Medulla oblongata (tissue), 1 donor: Measurements from ENCODE around the gene RGS3.

Experiments used
- DNase-seq: peaks from one replicate; pipeline ENCODE4 v3.0.0-alpha.2; 2015; ENCODE audit errors: extremely low spot score

Gene RGS3

DNA sequence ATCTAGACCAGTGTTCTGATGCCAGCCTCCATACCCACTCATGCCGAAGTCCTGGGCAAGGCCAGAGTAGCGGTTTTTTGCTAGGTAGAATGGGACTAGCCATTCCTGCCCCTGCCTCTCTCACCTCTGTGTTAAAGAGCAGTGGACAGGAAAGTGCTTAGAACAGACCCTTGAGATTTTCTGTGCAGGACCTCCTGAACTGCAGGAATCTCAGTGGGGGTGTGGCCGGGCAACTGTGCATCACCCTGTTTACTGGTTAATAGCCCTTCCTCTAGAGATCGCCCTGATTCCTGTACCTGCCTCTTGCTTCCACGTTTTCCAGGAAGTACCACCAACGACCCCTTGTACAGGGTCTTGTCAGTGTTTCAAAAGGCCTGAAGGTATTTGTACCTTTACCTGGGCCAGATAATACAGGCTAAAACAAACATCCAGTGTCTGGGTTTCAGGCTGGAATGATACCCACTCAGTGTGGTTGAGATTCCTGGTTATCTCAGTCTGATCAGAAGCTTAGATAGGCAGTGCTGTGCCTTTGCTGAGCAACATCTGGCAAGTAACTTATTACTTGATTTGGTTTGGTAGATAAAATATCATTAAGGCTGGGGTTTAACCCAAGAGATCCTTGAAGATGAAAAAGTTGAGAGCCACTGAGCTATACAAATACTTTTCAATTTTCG lies 65.9 kb downstream of the RGS3 start:
- DNase-seq, result no peak

DNA sequence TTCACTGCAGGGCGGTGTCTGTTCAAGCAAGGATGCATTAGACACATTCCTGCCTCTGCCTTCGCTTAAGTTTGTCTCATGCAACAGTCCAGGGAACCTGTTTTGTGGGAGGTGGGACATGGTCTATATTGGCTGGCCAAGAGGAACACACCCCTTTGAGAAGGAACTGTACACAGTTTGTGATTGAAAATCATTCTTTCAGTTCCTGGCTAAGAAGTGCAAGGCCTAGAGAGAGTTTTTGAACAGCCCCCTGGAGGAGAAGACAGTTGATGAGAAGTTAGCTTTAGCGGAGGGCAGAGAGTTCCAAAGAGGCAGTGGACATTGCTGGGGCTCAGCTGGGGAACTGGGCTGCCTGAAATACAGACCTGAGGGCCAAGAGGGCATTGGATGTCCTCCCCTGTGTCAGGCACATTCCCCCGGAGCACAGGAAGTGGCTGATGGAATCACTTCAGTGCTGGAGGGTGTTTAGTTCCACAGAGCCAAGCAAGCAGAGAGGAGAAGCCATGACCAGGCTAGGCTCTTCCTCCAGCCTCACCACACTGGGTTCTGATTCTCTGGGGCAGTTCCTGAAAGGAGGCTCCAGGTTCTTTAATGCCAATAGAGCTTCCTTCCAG lies 66.6 kb downstream of the RGS3 start:
- no peak for DNase-seq

DNA sequence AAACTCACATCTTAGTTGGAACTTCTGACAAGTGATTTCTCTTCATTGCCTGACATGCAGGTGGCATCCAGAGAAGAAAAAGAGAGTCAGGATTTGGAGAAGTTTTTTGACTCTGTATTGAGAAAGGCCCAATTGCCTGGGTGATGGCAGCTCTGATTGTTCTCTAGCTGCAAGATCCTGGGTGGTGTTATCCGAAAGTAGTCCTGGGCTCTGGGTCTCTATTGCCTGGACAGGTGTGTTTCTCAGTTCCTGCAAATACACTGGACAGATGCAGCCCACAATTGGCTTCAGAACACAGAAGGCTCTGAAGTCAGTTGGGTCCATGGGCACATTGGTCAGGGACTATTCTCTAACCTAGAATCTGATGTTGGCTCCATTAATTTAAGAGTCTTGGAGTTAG lies 67.4 kb downstream of the RGS3 start:
- DNase-seq, result no peak

DNA sequence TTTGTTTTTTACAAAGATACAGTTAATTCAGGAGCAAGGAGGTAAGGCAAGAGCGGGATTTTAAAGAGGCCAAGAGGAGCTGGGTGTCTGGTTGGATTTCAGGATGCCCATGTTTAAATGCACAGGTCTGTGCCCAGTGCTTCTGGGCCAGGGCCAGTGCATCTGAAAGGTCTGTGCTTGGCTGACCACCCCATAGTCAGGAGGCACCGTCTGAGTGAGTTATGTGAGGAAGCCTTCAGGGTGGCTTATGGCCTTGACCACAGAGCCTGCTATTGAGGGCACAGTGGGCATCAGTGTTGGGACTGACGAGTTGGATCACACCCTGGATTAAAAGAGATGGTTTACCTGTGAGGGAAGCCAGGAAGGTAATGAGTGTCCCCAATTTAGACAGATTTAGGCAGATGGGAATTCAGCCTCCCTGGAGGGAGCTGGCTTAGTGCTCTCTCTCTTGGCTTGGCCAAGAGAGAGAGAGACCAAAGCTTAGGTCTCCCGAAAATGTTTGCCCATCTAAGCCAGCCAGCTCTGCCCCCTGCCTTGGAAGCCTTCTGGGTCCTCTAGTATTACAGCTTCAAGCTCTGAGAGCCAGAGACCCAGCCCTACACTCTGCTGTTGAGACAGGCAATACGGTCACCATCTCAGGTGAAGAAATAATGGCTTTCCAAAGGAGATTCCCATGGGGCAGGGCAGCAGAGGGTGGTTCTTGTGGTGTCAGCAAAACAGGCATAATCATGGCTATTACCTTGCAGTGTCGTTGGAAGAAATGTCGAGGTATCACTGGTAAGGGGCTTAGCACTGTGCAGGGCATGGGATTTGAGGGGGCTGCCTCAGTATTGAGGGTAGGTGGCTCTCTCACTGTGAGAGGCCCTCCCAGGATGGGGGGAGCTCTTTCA lies 68.6 kb downstream of the RGS3 start:
- DNase-seq, result no peak

DNA sequence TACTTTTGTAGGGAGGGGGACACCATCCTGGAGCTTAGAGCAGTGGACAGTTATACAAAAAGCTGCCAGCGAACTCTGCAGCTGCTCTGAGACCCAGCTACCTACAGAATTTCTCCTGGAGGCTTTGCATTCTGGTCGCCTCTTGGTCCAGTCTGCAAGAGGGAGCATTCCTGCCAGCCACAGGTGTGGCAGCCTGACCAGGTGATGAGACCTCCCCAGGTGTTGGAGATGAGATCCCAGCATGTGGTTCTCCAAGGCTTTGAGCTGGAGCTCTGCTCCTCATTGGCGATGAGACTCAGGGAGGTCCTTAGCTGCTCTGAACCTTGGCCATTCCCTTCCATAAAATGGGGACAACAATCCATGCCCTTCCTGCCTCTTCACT lies 69.3 kb downstream of the RGS3 start:
- DNase-seq, result no peak

DNA sequence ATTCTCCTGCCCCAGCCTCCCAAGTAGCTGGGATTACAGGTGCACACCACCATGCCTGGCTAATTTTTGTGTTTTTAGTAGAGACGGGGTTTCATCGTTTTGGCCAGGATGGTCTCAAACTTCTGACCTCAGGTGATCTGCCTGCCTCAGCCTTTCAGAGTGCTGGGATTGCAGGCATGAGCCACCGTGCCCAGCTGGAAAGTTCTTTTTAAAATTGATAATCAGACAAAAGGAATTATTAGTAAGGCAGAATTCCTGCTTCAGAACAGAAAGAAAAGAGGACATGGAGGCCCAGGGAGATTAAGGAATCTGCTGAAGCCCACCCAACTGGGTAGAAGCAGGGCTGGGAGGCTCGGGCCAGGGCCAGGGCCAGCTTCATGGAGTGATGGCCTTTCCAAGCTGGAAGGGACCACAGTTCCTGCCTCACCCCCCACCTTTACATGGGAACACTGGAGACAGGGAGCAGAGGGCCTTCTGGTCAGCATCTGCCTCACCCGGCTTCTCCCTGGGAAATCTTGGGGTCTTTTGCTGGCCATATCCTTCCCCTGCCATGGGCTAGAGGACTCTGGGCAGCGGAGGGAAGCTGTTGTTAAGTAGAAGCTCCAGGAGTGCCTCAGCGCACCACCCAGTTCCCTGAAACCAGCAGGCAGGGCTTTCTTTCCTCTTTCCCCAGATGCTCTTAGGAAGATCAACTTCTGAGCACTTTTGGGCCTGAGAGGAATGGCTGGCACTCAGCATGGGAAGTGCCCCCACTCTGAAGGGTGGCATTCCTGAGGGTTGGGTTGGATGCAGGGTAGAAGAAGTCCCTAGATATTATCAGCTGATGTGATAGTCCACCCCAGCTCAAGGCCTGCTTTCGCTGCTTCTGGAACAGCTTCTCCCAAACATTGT lies 70.1 kb downstream of the RGS3 start:
- DNase-seq, result no peak

DNA sequence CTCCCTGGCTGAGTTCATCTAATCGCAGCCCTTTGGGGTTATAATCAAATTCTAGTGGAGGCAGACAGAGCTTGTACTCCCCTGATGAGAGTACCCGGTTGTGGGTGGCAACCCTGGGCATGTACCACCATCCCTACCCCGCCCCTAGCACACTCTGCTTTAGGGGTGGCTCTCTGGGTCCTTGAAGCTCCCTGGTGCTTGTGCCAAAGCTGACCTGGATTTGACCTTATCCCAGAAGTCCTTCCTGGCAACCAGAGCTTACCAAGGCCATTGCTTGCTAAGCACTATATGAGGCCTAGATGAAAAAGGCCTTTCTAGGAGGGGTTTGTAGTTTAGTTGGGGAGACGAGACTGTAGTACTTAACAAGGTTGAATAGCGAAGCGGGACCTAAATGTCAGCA lies 72.2 kb downstream of the RGS3 start:
- DNase-seq, result no peak

DNA sequence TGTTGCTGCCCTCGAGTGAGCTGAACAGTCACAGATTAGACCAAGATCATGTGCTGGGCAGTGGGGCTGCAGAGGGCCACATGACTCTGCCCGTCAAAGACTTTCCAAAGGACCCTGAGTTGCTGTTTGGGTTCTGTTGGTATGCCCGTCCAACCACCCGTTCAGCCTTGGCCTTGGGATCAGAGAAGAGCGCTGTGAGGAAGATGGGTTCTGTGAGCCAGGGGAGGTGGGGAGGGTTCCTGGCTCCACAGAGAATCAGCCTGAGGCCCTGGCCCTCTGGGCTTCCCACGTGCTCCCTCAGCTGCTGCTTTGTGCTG lies 72.6 kb downstream of the RGS3 start:
- no peak for DNase-seq

DNA sequence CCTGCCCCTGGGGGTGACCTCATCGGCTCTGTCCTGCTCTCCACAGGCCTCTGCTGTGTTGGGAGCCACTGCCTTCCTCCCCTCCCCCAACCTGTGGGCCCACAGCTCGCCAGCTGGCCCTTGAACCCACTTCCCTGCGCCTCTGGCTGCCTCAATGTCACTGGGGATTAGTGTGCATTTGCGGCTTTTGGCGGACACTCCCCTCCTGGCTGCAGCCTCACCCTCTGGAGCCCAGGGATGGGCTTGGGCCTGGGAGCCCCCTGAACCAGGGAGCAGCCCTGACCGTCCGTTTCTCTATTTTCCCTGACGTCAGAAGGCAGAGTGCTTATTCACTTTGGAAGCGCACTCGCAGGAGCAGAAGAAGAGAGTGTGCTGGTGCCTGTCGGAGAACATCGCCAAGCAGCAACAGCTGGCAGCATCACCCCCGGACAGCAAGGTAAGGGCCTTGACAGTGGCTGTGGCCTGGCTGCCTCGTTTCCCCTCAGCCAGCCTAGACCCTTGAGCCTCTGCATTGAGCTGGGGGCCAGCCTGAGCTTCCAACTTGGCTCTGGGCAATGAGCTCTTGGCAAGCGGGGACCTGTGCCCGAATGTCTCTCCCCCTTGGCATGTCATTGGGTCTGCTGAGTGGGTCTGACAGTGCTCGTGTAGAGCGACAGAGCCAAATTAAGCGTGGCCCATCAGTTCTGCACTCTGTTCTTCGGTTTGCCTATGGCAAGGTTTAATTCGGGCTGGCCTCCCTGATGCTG lies 73.1 kb downstream of the RGS3 start:
- DNase-seq, result peak; percentile 96

DNA sequence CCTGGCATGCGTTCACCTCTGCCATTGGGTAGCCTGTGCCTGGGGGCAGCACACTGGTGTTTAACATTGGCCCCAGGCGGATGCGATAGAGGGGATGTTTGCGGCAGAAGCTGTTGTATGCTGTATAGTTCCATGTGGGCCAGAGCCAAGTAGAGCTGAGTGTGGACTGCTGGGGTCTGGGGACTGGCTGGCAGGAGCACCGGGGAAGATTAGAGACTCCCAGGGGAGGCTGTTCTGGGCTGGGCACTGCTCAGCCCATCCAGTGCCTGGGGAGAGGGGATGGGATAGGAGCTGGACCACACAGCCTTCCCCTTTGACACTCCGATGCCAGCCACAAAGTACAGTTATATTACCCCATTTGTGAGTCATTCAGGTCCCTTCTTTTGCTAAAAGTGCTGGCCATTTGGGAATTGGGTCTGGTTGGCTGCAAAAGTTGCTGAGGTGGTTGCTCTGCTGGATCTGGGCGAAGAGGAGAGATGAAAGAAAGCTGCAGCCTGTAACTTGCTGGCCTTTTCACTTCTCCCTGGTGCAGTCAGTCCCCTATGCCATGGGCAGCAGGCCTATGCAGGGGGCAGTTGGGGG lies 73.8 kb downstream of the RGS3 start:
- no peak for DNase-seq

DNA sequence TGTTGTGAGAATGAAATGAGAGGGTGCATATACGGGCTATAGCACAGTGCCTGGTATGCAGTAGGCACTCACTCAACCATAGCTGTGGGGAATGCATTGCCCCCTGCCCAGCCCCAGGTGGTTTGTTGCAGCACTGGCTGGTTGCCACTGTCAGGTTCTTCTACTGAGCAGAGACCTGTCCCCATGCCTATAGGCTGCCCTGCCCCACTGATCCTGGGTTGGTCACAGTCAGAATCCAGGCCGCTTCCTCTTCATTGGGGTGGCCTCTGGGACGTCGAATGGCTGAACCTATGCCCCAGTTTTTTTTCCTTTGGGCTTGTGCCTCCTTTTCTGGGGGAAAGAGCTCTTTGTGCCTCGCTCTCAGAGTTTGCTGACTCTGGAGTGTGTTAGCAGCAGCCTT lies 74.6 kb downstream of the RGS3 start:
- DNase-seq, result no peak

DNA sequence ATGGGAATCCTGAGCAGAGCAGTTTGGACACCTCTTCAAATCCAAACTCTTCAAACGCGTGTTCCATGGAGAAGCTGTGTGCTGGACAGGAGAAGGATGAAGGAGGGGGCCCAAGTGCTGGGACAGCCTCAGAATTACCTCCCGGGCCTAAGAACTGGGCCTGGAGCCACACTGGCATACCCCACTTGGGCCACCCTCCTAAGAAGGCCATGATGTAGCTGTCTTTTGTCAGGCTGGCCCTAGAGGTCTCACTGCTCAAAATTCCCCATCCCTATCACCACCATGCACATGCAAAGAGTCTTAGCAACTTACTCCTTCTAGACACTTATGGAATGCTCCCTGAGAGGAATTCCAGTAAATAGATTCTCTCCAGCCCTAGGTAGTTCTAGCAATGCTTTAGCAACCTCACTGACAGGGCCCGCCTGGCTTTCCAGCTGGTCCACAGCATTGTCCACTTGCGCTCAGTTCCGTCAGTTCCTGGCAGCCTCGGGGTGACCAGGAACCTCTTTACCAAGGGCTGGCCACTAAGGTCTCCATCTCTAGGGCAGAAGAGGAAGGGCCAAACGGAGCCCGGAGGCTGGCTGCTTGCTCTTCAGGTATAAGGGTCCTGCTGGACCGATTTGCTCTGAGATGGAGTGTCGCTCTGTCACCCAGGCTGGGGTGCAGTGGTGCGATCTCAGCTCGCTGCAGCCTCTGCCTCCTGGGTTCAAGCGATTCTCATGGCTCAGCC lies 75.3 kb downstream of the RGS3 start:
- DNase-seq, result no peak

DNA sequence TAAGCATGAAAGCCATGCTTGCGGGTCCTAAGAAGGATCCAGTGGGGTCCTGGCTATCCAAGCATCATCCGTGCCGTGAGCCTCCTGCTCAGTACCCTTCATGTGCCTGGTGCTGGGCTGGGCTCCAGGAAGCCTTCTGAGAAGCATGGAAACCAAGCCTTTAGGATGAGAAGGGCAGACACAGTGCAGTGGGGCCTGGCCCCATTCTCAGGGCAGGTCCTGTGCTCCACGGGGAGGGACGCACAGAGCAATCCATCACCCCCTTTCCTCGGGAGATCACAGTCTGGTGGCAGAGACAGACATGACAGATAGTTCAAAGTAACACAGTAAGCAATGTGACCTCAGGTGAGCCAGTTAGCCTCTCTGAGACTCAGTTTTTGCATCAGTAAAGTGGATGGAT lies 76.9 kb downstream of the RGS3 start:
- DNase-seq, result no peak

DNA sequence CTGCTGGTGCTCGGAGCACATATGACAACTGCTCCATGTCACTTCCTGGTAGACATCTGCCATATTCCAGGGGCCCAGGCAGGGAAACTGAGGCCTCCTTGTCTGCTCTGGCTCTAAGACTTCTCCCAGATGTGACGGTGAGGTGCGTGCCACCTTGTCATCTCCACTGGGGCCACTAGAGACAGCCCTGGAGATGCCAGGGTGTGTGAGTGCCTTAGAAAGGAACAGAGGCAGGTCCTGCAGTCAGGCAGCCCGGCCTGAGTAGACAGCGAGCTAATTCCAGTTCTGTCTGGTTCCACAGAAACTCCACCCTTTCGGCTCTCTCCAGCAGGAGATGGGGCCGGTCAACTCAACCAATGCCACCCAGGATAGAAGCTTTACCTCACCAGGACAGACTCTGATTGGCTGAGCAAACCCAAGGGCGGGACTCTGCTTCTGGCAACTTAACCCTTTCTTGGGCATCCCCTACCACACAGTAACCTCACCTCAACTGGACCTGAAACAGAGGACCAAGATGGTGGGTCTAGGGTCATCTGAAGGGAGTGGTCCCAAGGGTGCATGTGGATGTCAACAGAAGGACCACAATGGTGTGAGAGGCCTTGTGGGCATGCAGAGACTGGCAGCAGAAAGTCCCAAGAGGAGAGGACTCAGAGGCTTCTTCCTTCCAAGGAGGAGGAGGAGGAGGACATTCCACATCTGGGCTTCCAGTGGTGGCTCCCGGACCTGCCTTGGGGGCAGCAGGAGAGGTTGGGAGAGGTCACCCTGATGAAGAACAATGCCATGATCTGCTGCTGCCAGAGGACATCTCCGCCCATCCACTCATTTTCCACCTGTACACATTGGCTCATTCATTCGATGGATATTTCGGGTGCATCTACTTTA lies 77.7 kb downstream of the RGS3 start:
- peak; percentile 79 for DNase-seq

DNA sequence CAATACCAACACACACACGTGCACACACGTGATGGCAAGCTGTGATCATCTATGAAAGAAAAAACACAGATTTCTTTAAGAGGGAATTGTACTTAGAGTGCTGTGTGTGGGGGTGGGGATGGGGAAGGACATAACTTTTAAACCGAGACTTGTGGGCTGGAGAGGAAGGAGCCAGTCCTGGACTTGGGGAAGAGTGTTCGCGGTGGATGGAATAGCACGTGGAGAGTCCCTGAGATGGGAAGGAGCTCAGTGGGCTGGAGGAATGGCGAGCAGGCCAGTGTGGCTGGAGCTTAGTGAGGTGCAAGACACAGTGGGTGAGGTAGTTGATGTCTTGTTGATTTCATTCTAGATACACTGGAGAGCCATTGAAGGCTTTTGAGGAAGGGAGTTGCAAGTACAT lies 78.5 kb downstream of the RGS3 start:
- no peak for DNase-seq

DNA sequence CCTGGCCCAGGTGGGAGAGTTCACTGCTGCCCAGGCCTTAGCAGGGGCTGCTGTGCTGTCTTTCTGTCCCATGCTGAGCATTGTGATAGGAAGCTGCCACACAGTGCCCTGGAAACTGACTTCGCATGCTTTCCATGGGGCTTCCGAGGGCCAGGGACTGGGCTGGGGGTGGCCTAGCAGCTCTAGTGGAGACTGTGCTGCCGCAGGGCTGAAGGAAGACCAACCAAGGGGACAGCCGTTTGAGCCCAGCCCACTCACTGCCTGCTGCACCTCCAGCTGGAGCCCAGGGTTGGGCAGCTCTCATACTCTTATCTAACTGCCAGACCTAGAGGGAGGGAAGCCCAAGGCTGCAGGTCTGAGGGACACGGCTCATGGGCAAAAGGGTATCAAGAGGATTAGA lies 79.2 kb downstream of the RGS3 start:
- DNase-seq, result no peak

DNA sequence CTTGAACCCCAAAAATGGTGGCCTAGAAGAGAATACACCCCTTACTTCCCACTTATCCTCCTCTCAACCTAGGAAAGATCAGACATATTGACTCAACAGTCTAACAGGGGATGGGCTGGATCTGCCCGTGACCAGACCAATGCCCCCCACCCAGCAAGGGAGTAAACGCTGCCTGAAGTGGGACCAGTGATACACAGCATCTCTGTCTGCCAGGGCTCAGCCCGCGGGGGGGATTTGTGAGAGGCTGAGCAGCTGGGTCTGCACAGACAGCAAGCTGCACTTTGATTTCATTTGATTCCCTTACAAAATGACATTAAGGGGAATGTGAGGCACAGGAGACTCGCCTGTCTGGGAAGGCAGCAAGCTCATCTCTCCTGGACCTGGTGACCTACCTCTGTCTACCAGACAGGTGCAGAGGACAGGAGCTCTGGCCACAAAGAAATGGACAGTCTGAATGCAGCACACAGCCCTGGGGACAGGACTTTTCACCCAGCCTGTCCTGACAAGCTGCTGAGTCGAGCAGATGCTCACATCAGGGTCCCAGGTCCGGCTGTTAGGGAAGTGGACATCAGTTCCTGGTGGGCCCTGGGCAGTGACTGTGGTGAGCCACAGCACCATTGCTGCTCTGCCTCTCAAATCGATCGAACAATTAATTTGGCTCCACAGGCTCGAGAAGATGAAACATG lies 79.9 kb downstream of the RGS3 start:
- DNase-seq, result no peak

DNA sequence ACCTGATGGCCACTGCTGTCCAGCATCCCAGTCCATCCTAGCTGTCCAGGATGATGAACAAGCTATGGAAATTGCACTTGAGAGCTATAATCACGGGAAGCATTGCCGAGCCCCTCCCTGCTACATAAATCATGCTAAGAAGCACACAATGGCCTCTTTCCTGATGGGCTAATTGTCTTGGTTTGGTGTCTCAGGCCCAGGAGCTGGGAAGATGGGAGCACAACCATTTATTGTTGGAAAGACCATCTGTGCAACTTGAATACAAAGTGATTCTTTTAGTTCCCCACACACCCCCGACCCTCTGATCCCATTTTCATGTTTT lies 80.4 kb downstream of the RGS3 start:
- DNase-seq, result peak; percentile 69

DNA sequence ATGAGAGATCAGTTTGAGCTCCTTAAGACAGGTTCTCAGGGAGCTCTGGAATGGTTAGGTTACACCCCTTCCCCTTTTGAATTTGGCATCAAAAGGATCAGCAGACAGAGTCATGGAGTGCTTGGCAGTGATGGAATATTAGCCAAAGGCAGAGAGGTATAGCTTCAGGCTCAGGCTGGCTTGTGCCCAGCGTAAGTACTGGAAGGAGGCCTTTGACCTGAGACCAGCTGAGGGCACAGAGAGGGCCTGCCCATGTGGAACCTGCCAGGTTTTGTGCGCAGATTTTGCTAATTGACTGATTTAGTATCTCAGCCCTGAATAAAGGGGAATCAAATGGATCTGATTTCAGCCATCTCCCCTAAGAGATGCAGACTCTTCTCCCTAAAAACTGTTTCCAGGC lies 81.5 kb downstream of the RGS3 start:
- no peak for DNase-seq
